ENCODE measurements around the gene H2BK1. TPM values are rescaled to one million over a fixed set of nuclear protein-coding genes. Genes with fewer than 3 reads are reported as not detected.

H2BK1 gene
- total and polyA plus RNA-seq, 12 donors, result not detected

DNA sequence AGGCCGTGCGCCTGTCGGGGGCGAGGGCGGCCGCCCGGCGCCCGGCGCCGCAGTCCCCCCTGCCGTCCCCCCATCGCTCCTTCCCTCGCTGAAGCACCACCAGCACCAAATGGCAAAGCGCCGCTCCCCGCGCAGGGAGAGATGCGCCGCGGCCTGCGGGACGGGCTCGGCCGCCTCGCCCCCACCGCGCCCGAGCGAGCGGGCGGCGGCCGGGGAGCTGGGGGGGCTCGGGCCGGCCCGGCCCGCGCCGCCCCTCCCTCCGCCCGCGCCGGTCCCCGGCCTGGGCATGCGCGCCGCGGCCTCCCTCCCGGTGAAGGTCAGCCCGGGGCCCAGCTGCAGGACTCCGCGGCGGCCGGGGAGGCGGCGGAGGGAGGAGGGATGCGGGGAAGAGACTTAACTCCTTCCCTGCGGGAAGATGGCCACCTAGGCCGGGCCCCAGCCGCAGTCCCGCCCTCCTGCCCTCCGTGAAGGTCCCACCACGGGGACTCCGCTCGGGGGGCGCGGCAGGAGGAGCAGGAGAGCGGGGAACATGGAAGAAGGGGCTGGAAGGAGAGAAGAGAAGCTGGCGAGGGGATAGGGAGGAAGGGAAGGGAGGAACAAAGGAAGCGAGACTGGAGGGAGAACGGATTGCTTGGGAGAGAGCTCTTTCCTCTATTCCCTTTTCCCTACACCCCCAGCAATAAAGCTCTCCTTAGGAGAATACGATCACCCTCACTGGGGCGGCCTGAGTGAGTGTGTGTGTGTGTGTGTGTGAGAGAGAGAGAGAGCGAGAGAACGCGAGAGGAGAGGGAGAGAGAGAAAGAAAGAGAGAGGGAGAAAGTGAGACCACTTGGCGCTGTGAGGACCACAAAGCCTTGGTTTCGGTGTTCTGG, 41.6 kb upstream of the H2BK1 start:
- peak; percentile 76 to 83 for DNase-seq
- H3K4me3 ChIP-seq, result peak overlapping the region; percentile 30 to 86 (median 67)
- H3K27me3 ChIP-seq, result peaks cover 0 to 58% (median 0%) of the 10 kb centered on the region in 7 donors
- intact Hi-C loops (cut with DNase I), result loop anchor here in 1 of 10 donors (5.0 kb wide), 1 partner anchor 50 kb away; no protein-coding TSS in a partner anchor
- H3K4me1 ChIP-seq, result peaks cover 9 to 78% (median 57%) of the 10 kb centered on the region in 9 donors
- TF ChIP-seq, protein P1, sequence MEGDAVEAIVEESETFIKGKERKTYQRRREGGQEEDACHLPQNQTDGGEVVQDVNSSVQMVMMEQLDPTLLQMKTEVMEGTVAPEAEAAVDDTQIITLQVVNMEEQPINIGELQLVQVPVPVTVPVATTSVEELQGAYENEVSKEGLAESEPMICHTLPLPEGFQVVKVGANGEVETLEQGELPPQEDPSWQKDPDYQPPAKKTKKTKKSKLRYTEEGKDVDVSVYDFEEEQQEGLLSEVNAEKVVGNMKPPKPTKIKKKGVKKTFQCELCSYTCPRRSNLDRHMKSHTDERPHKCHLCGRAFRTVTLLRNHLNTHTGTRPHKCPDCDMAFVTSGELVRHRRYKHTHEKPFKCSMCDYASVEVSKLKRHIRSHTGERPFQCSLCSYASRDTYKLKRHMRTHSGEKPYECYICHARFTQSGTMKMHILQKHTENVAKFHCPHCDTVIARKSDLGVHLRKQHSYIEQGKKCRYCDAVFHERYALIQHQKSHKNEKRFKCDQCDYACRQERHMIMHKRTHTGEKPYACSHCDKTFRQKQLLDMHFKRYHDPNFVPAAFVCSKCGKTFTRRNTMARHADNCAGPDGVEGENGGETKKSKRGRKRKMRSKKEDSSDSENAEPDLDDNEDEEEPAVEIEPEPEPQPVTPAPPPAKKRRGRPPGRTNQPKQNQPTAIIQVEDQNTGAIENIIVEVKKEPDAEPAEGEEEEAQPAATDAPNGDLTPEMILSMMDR (IDR thresholded peaks at IDR 0.05), result no peak
- 1% methylated on average over 75 to 77 of the region's 79 CpGs for WGBS, 2 donors
- H3K9me3 ChIP-seq, result no peaks in the 10 kb centered on the region
- ATAC-seq, result peak; percentile 34 to 64 (median 60)
- peak overlapping the region; percentile 80 to 98 (median 96) for H3K27ac ChIP-seq
- no peaks in the 10 kb centered on the region for H3K36me3 ChIP-seq

DNA sequence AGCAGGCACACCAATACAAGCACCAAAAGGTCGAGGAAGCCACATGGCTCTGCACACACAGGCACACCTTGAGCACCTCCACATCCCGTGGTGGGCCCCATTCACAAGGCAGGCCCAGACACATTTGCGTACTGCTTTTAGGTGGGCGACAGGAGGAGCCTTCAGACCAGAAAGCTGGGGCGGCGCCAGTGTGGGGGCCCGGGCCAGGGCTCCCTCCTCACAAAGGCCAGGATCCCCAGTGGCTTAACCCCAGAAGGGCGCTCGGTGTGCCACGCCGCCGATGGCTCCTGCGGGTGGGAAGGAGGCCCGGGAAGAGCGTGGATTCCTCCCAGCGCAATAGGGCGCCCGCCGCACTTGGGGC, 41.0 kb upstream of the H2BK1 start:
- peaks cover 0 to 60% (median 0%) of the 10 kb centered on the region in 7 donors for H3K27me3 ChIP-seq
- H3K9me3 ChIP-seq, result no peaks in the 10 kb centered on the region
- TF ChIP-seq, protein P1 (IDR thresholded peaks at IDR 0.05), result no peak
- H3K4me3 ChIP-seq, result peak overlapping the region; percentile 26 to 86 (median 67)
- peaks cover 12 to 79% (median 63%) of the 10 kb centered on the region in 9 donors for H3K4me1 ChIP-seq
- 3 to 5% methylated on average over 18 to 19 of the region's 19 CpGs for WGBS, 2 donors
- H3K36me3 ChIP-seq, result no peaks in the 10 kb centered on the region
- no peak for ATAC-seq
- intact Hi-C loops (cut with DNase I), result loop anchor here in 1 of 10 donors (5.0 kb wide), 1 partner anchor 51 kb away; no protein-coding TSS in a partner anchor
- DNase-seq, result peak in 1 of 2 donors; percentile 63
- H3K27ac ChIP-seq, result peak overlapping the region; percentile 80 to 98 (median 96)

DNA sequence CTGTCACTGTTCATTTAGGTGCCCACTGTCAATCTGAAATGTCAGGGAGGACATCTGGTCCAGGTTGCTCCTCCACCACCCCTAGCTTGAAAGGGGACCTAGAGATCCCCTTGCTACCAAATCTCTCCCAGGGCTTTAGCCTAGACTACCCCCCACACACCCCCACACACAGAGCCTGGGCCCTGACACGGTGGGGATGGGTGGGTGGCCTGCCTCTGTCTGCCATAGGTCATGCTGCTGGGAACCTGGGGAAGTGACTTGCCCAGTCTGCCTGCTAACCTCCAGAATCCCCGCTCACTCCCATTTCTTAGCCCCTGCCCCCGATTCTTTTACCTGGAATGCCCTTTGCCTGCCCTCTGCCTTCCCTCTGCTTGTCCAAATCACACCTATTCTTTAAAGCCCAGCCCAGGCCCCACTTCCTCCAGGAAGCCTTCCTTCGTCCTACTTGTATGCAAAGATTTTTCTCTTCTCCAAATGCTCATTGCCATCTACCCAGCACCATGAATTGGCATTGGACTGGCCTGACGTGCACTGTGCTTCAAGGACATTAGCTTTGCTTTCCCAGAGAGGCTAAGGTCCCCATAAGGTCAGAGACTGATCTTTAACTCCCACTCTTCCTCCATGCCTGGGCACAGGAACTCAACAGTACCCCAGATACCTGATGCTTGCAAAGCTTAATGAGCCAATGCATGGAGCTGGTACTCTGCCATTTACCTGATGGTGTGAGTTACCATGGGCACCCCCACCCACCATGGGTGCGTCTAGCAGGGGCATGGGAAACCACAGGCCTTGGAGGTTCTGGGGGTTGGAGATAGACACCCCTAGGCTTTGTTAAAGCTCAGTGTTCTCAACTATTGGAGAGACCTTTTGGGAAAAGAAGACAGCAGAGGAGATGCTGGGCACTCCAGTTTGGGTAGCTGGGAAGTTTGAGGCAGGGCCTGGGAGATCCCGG, 40.2 kb upstream of the H2BK1 start:
- DNase-seq, result no peak
- H3K9me3 ChIP-seq, result no peaks in the 10 kb centered on the region
- TF ChIP-seq, protein P1 (IDR thresholded peaks at IDR 0.05), result no peak
- H3K27me3 ChIP-seq, result peaks cover 0 to 69% (median 4%) of the 10 kb centered on the region in 7 donors
- intact Hi-C loops (cut with DNase I), result loop anchor here in 1 of 10 donors (5.0 kb wide), 1 partner anchor 52 kb away; no protein-coding TSS in a partner anchor
- WGBS, 2 donors, result 52 to 57% methylated on average over 7 of the region's 7 CpGs
- peaks cover 13 to 84% (median 71%) of the 10 kb centered on the region in 9 donors for H3K4me1 ChIP-seq
- no peak for ATAC-seq
- no peaks in the 10 kb centered on the region for H3K36me3 ChIP-seq
- H3K27ac ChIP-seq, result peak overlapping the region; percentile 86 to 99 (median 97)
- H3K4me3 ChIP-seq, result peak overlapping the region in 9 of 10 donors; percentile 46 to 86 (median 71)

DNA sequence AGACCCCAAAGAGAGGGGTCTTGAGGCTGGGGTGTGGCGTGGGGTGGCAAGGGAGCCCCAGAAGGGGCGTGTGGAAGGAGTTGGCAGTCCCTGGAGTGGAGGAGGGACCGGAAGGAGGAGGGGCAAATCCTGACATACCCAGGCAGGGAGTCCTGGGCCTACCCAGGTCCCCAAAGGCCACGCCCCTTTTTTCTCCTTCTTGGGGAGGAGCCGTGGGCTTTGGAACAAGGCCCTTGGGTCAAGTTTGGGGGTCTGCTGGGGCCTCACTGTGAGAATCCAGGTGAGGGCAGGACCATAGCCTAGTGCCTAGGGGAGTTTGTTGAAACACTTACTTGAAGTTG, 39.4 kb upstream of the H2BK1 start:
- intact Hi-C loops (cut with DNase I), result loop anchor here in 5 of 10 donors (5.0 to 10.0 kb wide), 3 partner anchors 53 to 125 kb away; partner anchors contain the start of gene ASB10 (in 1 of the 5)
- Histone ChIP-seq H3K27ac (peak overlapping the region; percentile 86 to 99 (median 97)), H3K4me1 (peaks cover 17 to 91% (median 79%) of the 10 kb centered on the region in 9 donors), H3K27me3 (peaks cover 0 to 76% (median 5%) of the 10 kb centered on the region in 7 donors), H3K4me3 (peak overlapping the region; percentile 34 to 80 (median 74)), H3K9me3 (no peaks in the 10 kb centered on the region), H3K36me3 (no peaks in the 10 kb centered on the region)
- DNase-seq, result peak; percentile 59 to 80
- TF ChIP-seq, protein P1 (IDR thresholded peaks at IDR 0.05), result no peak
- ATAC-seq, result peak; percentile 24 to 66 (median 60)
- WGBS, 2 donors, result 14 to 15% methylated on average over 5 of the region's 5 CpGs
